PC-9 (cell line): ENCODE data around the gene GATAD2B.

Experiments used
- EZH2 ChIP-seq: fragments of 200-600 bp; sonication (generic); IDR thresholded peaks from 2 replicates; pipeline ENCODE4 v1.8.0; 2017; ENCODE audit warnings: antibody characterized with exemption, low read depth
- TF ChIP-seq, protein P1 (sequence below): fragments of 200-600 bp; sonication (generic); conservative IDR thresholded peaks from 2 replicates; pipeline ENCODE4 v1.6.1; 2017; ENCODE audit warnings: mixed run types, antibody characterized with exemption, mild to moderate bottlenecking, moderate library complexity

DNA sequence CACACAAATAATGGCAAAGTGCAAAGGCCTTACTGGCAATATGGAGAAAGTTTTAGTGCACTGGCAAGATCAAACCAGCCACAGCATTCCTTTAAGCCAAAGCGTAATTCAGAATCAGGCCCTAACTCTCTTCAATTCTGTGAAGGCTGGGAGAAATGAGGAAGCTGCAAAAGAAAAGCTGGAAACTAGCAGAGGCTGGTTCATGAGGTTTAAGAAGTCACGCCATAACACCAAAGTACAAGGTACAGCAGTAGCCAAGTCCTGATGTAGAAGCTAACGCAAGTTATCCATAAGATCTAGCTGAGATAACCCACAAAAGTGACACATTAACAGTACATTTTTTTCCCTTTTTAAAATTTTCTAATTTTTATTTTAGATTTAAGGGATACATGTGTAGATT is 90.5 kb downstream of the GATAD2B start:
- TF ChIP-seq, protein P1, sequence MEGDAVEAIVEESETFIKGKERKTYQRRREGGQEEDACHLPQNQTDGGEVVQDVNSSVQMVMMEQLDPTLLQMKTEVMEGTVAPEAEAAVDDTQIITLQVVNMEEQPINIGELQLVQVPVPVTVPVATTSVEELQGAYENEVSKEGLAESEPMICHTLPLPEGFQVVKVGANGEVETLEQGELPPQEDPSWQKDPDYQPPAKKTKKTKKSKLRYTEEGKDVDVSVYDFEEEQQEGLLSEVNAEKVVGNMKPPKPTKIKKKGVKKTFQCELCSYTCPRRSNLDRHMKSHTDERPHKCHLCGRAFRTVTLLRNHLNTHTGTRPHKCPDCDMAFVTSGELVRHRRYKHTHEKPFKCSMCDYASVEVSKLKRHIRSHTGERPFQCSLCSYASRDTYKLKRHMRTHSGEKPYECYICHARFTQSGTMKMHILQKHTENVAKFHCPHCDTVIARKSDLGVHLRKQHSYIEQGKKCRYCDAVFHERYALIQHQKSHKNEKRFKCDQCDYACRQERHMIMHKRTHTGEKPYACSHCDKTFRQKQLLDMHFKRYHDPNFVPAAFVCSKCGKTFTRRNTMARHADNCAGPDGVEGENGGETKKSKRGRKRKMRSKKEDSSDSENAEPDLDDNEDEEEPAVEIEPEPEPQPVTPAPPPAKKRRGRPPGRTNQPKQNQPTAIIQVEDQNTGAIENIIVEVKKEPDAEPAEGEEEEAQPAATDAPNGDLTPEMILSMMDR, result no peak
- no peak for TF ChIP-seq EZH2
